ENCODE measurements around the gene MYO1E.

DNA sequence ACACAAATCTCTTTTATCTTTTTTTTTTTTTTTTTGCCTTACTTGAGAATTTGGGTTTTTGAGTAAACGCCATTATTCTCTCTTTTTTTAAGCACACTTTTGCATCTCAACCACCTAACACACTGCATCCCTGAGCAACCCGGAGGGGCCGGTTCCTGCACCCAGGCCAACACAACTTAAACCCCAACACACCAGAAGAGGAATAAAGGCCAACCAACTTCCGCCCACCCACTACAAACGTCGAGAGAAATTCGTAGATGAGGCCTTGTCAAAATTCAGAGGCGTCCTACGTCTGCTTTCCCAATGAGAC is 268.1 kb downstream of the MYO1E start:
- TF ChIP-seq, protein P1, sequence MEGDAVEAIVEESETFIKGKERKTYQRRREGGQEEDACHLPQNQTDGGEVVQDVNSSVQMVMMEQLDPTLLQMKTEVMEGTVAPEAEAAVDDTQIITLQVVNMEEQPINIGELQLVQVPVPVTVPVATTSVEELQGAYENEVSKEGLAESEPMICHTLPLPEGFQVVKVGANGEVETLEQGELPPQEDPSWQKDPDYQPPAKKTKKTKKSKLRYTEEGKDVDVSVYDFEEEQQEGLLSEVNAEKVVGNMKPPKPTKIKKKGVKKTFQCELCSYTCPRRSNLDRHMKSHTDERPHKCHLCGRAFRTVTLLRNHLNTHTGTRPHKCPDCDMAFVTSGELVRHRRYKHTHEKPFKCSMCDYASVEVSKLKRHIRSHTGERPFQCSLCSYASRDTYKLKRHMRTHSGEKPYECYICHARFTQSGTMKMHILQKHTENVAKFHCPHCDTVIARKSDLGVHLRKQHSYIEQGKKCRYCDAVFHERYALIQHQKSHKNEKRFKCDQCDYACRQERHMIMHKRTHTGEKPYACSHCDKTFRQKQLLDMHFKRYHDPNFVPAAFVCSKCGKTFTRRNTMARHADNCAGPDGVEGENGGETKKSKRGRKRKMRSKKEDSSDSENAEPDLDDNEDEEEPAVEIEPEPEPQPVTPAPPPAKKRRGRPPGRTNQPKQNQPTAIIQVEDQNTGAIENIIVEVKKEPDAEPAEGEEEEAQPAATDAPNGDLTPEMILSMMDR (IDR thresholded peaks at IDR 0.05), result no peak
- TF ChIP-seq POLR2A (IDR thresholded peaks at IDR 0.05), result no peak
